D721Med (cell line): ENCODE data around the gene PRDM10.

Source experiments
- DNase-seq: peaks from one replicate; pipeline ENCODE4 v3.0.0; 2011; ENCODE audit warnings: low spot score; ENCODE audit not compliant: insufficient read length
- FAIRE-seq: peaks from 2 replicates; lab custom pipeline; 2011; peaks lifted over from hg19 to GRCh38; lab: Jason Lieb, UNC
- CTCF ChIP-seq: IDR thresholded peaks from 2 replicates; pipeline ENCODE4 v1.5.1; 2012; ENCODE audit warnings: mild to moderate bottlenecking, control low read depth; ENCODE audit not compliant: insufficient read depth; ENCODE audit errors: missing control alignments

Gene PRDM10

GRCh38 chr11:129969920-129970319 is 32.7 kb downstream of the PRDM10 start:
- TF ChIP-seq CTCF: no peak
- DNase-seq: no peak
- FAIRE-seq: no peak

GRCh38 chr11:129968591-129969419 is 33.8 kb downstream of the PRDM10 start:
- no peak for FAIRE-seq
- no peak for DNase-seq
- TF ChIP-seq CTCF: no peak

- no peak for TF ChIP-seq CTCF
- DNase-seq (no peak), FAIRE-seq (no peak)
These were observed 34.6 kb downstream of the PRDM10 start for GRCh38 chr11:129967996-129968395.

GRCh38 chr11:129965248-129965647 is 37.4 kb downstream of the PRDM10 start:
- TF ChIP-seq CTCF: no peak
- DNase-seq (no peak), FAIRE-seq (no peak)

GRCh38 chr11:129960216-129961214 is 42.1 kb downstream of the PRDM10 start:
- no peak for DNase-seq
- no peak for TF ChIP-seq CTCF
- no peak for FAIRE-seq

- no peak for TF ChIP-seq CTCF
- FAIRE-seq (no peak), DNase-seq (no peak)
These were observed 42.9 kb downstream of the PRDM10 start for GRCh38 chr11:129959687-129960086.
